SK-N-SH (cell line): Measurements from ENCODE around the gene SYTL5. TPM values are rescaled to one million over a fixed set of nuclear protein-coding genes. Genes with fewer than 3 reads are reported as not detected.

ENCODE experiments used
- CTCF ChIA-PET: fragments of 300-600, 350-600 bp; formaldehyde crosslinking; extraction: SDS; loops from one replicate; lab custom pipeline; 2021; lab: Yijun Ruan, JAX
- POLR2A ChIA-PET: fragments of 350-600 bp; sonication (Branson Sonifier 250); formaldehyde crosslinking; extraction: SDS; loops from one replicate; lab custom pipeline; 2020; ENCODE audit warnings: antibody characterized with exemption, inconsistent platforms; lab: Yijun Ruan, JAX
- DNase-seq: peaks from one replicate; pipeline ENCODE4 v3.0.0; 2012
- H2AFZ ChIP-seq: fragments of 200-600 bp; sonication (generic); 2 replicates; pipeline ENCODE4 v1.8.1; 2016; ENCODE audit warnings: antibody characterized with exemption, mild to moderate bottlenecking, low read depth
- H3F3A ChIP-seq: fragments of 200-600 bp; sonication (generic); replicated peaks from 2 replicates; pipeline ENCODE3; 2016; ENCODE audit warnings: antibody characterized with exemption, mild to moderate bottlenecking; ENCODE audit not compliant: insufficient read depth
- H3K27ac ChIP-seq, 2 experiments: fragments of 200-500 bp in 1 of 2; fragments of 200-600 bp in 1 of 2; sonication (Bioruptor generic) in 1 of 2; sonication (generic), shearing (Covaris generic) in 1 of 2; 2 replicates each; pipeline versions ENCODE4 v1.5.1 to v1.6.1; 2014 to 2016; ENCODE audit warnings: low read depth in 2 of 2, inconsistent platforms in 1 of 2, low read length in 1 of 2, mild to moderate bottlenecking in 1 of 2, mixed read lengths in 1 of 2
- H3K27me3 ChIP-seq: fragments of 200-600 bp; sonication (generic), shearing (Covaris generic); 2 replicates; pipeline ENCODE4 v1.6.1; 2016; ENCODE audit warnings: mixed run types; ENCODE audit not compliant: insufficient read depth
- H3K36me3 ChIP-seq, 2 experiments: fragments of 200-500 bp in 1 of 2; fragments of 200-600 bp in 1 of 2; sonication (Bioruptor generic) in 1 of 2; sonication (generic) in 1 of 2; replicated peaks in 1 of 2; 2 replicates each; pipeline versions ENCODE3 to v1.5.1; 2014 to 2016; ENCODE audit warnings: low read length in 1 of 2, mild to moderate bottlenecking in 1 of 2; ENCODE audit not compliant: insufficient read depth in 2 of 2, control insufficient read depth in 1 of 2
- H3K4me1 ChIP-seq, 2 experiments: fragments of 200-500 bp in 1 of 2; fragments of 200-600 bp in 1 of 2; sonication (Bioruptor generic) in 1 of 2; sonication (generic), shearing (Covaris generic) in 1 of 2; 2 replicates each; pipeline versions ENCODE4 v1.5.1 to v1.6.1; 2014 to 2016; ENCODE audit warnings: low read depth in 1 of 2, low read length in 1 of 2, mixed run types in 1 of 2; ENCODE audit not compliant: insufficient read depth in 2 of 2, control insufficient read depth in 1 of 2
- H3K4me2 ChIP-seq: fragments of 200-600 bp; sonication (generic), shearing (Covaris generic); 2 replicates; pipeline ENCODE4 v1.6.1; 2017; ENCODE audit warnings: mixed run types
- H3K4me3 ChIP-seq, 2 experiments: fragments of 200-500 bp in 1 of 2; fragments of 200-600 bp in 1 of 2; sonication (Bioruptor generic) in 1 of 2; sonication (generic), shearing (Covaris generic) in 1 of 2; 2 replicates each; pipeline versions ENCODE4 v1.5.1 to v1.8.1; 2014 to 2016; ENCODE audit warnings: low read depth in 2 of 2, inconsistent platforms in 1 of 2, low read length in 1 of 2, mild to moderate bottlenecking in 1 of 2, mixed read lengths in 1 of 2, moderate library complexity in 1 of 2
- H3K79me2 ChIP-seq: fragments of 200-600 bp; sonication (generic); 2 replicates; pipeline ENCODE4 v1.8.1; 2017; ENCODE audit warnings: mild to moderate bottlenecking; ENCODE audit not compliant: insufficient read depth
- H3K9ac ChIP-seq: fragments of 200-600 bp; sonication (generic); 2 replicates; pipeline ENCODE4 v1.6.1; 2017; ENCODE audit warnings: mixed run types
- H3K9me2 ChIP-seq: fragments of 200-600 bp; sonication (generic); 2 replicates; pipeline ENCODE4 v1.6.1; 2017; ENCODE audit warnings: mixed run types
- H3K9me3 ChIP-seq: fragments of 200-600 bp; sonication (generic); 2 replicates; pipeline ENCODE4 v1.6.1; 2017; ENCODE audit warnings: mixed run types, mild to moderate bottlenecking, moderate library complexity
- H4K20me1 ChIP-seq: fragments of 200-600 bp; sonication (generic); 2 replicates; pipeline ENCODE4 v1.6.1; 2017; ENCODE audit warnings: mild to moderate bottlenecking, mixed run types; ENCODE audit not compliant: insufficient read depth
- CHD2 ChIP-seq: fragments of 150-350 bp; IDR thresholded peaks from 2 replicates; pipeline ENCODE4 v1.6.1; 2018; ENCODE audit warnings: low read length; ENCODE audit not compliant: partially characterized antibody
- ELF1 ChIP-seq: IDR thresholded peaks from 2 replicates; pipeline ENCODE4 v1.4.0; 2012
- EP300 ChIP-seq, 2 experiments: IDR thresholded peaks; 2 replicates each; pipeline versions ENCODE4 v1.4.0 to v1.6.1; 2012; ENCODE audit warnings: borderline replicate concordance in 1 of 2, low read depth in 1 of 2, low read length in 1 of 2
- FOXJ3 ChIP-seq: sonication (generic); formaldehyde crosslinking; IDR thresholded peaks from 2 replicates; pipeline ENCODE4 v1.5.1; 2020; ENCODE audit warnings: mild to moderate bottlenecking, missing genetic modification reagents
- FOXM1 ChIP-seq: IDR thresholded peaks from 2 replicates; pipeline ENCODE4 v1.4.0; 2012; ENCODE audit warnings: low read depth, mild to moderate bottlenecking
- GABPA ChIP-seq: IDR thresholded peaks from 2 replicates; pipeline ENCODE4 v1.4.0; 2012; ENCODE audit warnings: low read depth, mild to moderate bottlenecking
- GATA2 ChIP-seq: sonication (generic); formaldehyde crosslinking; IDR thresholded peaks from 2 replicates; pipeline ENCODE4 v1.5.0; 2020; ENCODE audit warnings: mild to moderate bottlenecking, missing genetic modification reagents
- JUND ChIP-seq: IDR thresholded peaks from 2 replicates; pipeline ENCODE4 v1.4.0; 2012
- MAX ChIP-seq: IDR thresholded peaks from 2 replicates; pipeline ENCODE4 v1.4.0; 2012; ENCODE audit warnings: low read depth
- MEF2A ChIP-seq: IDR thresholded peaks from 2 replicates; pipeline ENCODE4 v1.4.0; 2012; ENCODE audit warnings: low read depth, borderline replicate concordance
- MXI1 ChIP-seq: IDR thresholded peaks from 2 replicates; pipeline ENCODE4 v1.6.1; 2012; ENCODE audit warnings: mild to moderate bottlenecking, low read depth, low read length, improper control_type of control experiment
- NFIC ChIP-seq: IDR thresholded peaks from 2 replicates; pipeline ENCODE4 v1.4.0; 2012; ENCODE audit warnings: borderline replicate concordance
- RAD21 ChIP-seq: IDR thresholded peaks from 2 replicates; pipeline ENCODE4 v1.6.1; 2012; ENCODE audit warnings: mild to moderate bottlenecking, low read length
- REST ChIP-seq: IDR thresholded peaks from 2 replicates; pipeline ENCODE4 v1.6.1; 2012; ENCODE audit warnings: mild to moderate bottlenecking, low read depth, low read length, moderate library complexity
- RFX5 ChIP-seq: IDR thresholded peaks from 2 replicates; pipeline ENCODE4 v1.6.1; 2012; ENCODE audit warnings: mild to moderate bottlenecking, improper control_type of control experiment, low read length
- RXRA ChIP-seq: IDR thresholded peaks from 2 replicates; pipeline ENCODE4 v1.4.0; 2012; ENCODE audit warnings: low read depth, mild to moderate bottlenecking, borderline replicate concordance
- SMC3 ChIP-seq: IDR thresholded peaks from 2 replicates; pipeline ENCODE4 v1.6.1; 2012; ENCODE audit warnings: low read depth, low read length, improper control_type of control experiment
- TAF1 ChIP-seq: IDR thresholded peaks from 2 replicates; pipeline ENCODE4 v1.6.1; 2012; ENCODE audit warnings: low read depth, mild to moderate bottlenecking, low read length, moderate library complexity, borderline replicate concordance
- TCF12 ChIP-seq: IDR thresholded peaks from 2 replicates; pipeline ENCODE4 v1.4.0; 2012
- USF1 ChIP-seq: IDR thresholded peaks from 2 replicates; pipeline ENCODE4 v1.4.0; 2012; ENCODE audit warnings: low read depth, borderline replicate concordance
- USF2 ChIP-seq: fragments of 150-350 bp; IDR thresholded peaks from 2 replicates; pipeline ENCODE4 v1.6.1; 2017; ENCODE audit warnings: antibody characterized with exemption, low read length, low read depth, borderline replicate concordance
- WGBS: methylation state at CpG from one replicate; pipeline ENCODE4 v1.1.6; 2017; ENCODE audit warnings: low lambda C conversion rate; 5-methylcytosine and 5-hydroxymethylcytosine counted together
- polyA plus RNA-seq, 3 experiments: library from polyadenylated mRNA; depleted of rRNA; stranded (reverse); fragments of >200 nt; gene quantifications; 2 replicates each; pipeline ENCODE4 v1.2.3, GENCODE V29; 2012

Gene SYTL5
- polyA plus RNA-seq, 1 of the 3 experiments (the other 2 are of a cell fraction) = 0.74 TPM

- H2AFZ ChIP-seq = no peak overlapping the region
- no peaks in the 10 kb centered on the region for H3K27me3 ChIP-seq
- no peak overlapping the region for H3K9ac ChIP-seq
- CTCF ChIA-PET = no interaction called here
- TF ChIP-seq USF2 = no peak
- no peak for TF ChIP-seq USF1
- TF ChIP-seq RFX5 = no peak
- TF ChIP-seq NFIC = no peak
- no peak for TF ChIP-seq SMC3
- no peak for TF ChIP-seq TAF1
- no peak for TF ChIP-seq RXRA
- no peak for TF ChIP-seq ELF1
- TF ChIP-seq JUND = no peak
- TF ChIP-seq REST = no peak
- no peak for TF ChIP-seq TCF12
- TF ChIP-seq MXI1 = no peak
- TF ChIP-seq, all 33 proteins: peak for 0
- 18% methylated on average over 2 of the region's 2 CpGs for WGBS
- no peaks in the 10 kb centered on the region for H3K4me1 ChIP-seq
- no peak for DNase-seq
- H3K4me3 ChIP-seq = no peak overlapping the region
- no peaks in the 10 kb centered on the region for H4K20me1 ChIP-seq
- no peaks in the 10 kb centered on the region for H3F3A ChIP-seq
- no peak overlapping the region for H3K27ac ChIP-seq
- no peaks in the 10 kb centered on the region for H3K9me3 ChIP-seq
- H3K4me2 ChIP-seq = no peak overlapping the region
- no peaks in the 10 kb centered on the region for H3K79me2 ChIP-seq
- POLR2A ChIA-PET = no interaction called here
- H3K9me2 ChIP-seq = no peaks in the 10 kb centered on the region; the same call in 1 of the 2 replicates
- H3K36me3 ChIP-seq = no peaks in the 10 kb centered on the region
Measured at GRCh38 chrX:38102240-38102639, 95.9 kb downstream of the SYTL5 start.

- H3K4me2 ChIP-seq = no peak overlapping the region
- 20% methylated on average over 1 of the region's 1 CpG for WGBS
- no peak for TF ChIP-seq RXRA
- no peak for TF ChIP-seq CHD2
- no peak for TF ChIP-seq FOXJ3 (CRISPR knock-in tag)
- TF ChIP-seq EP300 (IDR thresholded peaks at IDR 0.05; ENCODE audit: borderline replicate concordance in 1 of 2, low read depth in 1 of 2, low read length in 1 of 2) = no peak
- TF ChIP-seq SMC3 = no peak
- no peak for TF ChIP-seq RAD21
- TF ChIP-seq MEF2A = no peak
- no peak for TF ChIP-seq TCF12
- no peak for TF ChIP-seq GABPA
- no peak for TF ChIP-seq GATA2 (CRISPR knock-in tag)
- TF ChIP-seq MXI1 = no peak
- no peak for TF ChIP-seq MAX
- TF ChIP-seq NFIC = no peak
- TF ChIP-seq REST = no peak
- TF ChIP-seq FOXM1 = no peak
Measured at GRCh38 chrX:38102875-38103274, 96.5 kb downstream of the SYTL5 start.

More at GRCh38 chrX:38102875-38103274, 96.5 kb downstream of the SYTL5 start:
- H3K79me2 ChIP-seq = no peaks in the 10 kb centered on the region
- no peak overlapping the region for H2AFZ ChIP-seq
- ChIA-PET POLR2A (no interaction called here), CTCF (no interaction called here)
- no peaks in the 10 kb centered on the region for H3K9me3 ChIP-seq
- H3K27me3 ChIP-seq = no peaks in the 10 kb centered on the region
- no peaks in the 10 kb centered on the region for H3K4me1 ChIP-seq
- no peaks in the 10 kb centered on the region for H4K20me1 ChIP-seq
- no peak overlapping the region for H3K4me3 ChIP-seq
- H3F3A ChIP-seq = no peaks in the 10 kb centered on the region
- no peak overlapping the region for H3K27ac ChIP-seq
- H3K9ac ChIP-seq = no peak overlapping the region
- DNase-seq = no peak
- no peaks in the 10 kb centered on the region; the same call in 1 of the 2 replicates for H3K9me2 ChIP-seq
- H3K36me3 ChIP-seq = no peaks in the 10 kb centered on the region
